ENCODE data around the gene CRMP1.

GRCh38 chr4:5816851-5817375 is 76.0 kb downstream of the CRMP1 start:
- TF ChIP-seq MYC (IDR thresholded peaks at IDR 0.05; ENCODE audit: low read depth, low read length) (no peak), CTCF (IDR thresholded peaks at IDR 0.05; ENCODE audit: extremely low read depth in 1 of 2, insufficient read depth in 1 of 2, low read depth in 1 of 2, low read length in 2 of 2) (no peak), EZH2 (IDR thresholded peaks at IDR 0.05; ENCODE audit: borderline replicate concordance, low read depth, low read length, severe bottlenecking) (no peak), POLR2AphosphoS5 (IDR thresholded peaks at IDR 0.05; ENCODE audit: insufficient read depth, low read depth, low read length) (no peak), MAX (IDR thresholded peaks at IDR 0.05; ENCODE audit: insufficient read depth, insufficient read length) (no peak), POLR2A (IDR thresholded peaks at IDR 0.05; ENCODE audit: low read depth, low read length) (no peak), JUN (IDR thresholded peaks at IDR 0.05; ENCODE audit: borderline replicate concordance, insufficient read depth, insufficient read length, low read depth) (no peak)
